Stimulated activated CD4-positive, alpha-beta T cell treated with anti-CD3 and anti-CD28 coated beads, Interleukin-15, amount 100 ng/mL, for 24 hours (primary cell): ENCODE data around the gene WT1.

Source experiments
- DNase-seq: peaks from one replicate; pipeline ENCODE4 v3.0.0-alpha.2; 2020

Gene WT1

DNA sequence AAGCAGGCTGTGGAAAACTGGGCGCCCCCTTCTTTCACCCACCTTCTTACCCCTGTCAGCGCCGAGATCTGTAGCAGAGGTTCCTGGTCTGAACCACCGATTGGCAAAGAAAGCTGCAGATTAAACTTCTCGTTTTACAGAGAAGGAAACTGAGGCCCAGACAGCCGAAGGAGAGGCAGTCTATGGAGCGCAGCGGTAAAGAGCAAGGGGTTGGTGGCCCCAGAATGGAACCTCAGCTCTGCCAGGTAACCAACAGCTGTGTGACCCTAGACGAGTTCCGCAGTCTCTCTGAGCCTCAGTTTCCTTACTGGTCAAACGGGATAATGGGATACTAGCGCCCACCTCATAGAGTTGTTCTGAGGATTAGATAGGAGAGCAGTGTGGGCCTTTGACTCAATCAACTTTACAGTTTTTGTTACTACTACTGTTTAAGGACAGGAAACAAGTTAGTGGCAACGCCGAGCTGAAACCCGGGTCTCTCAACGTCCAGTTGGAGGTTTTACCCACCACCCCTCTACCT lies 3.1 kb upstream of the WT1 start:
- DNase-seq, result no peak

DNA sequence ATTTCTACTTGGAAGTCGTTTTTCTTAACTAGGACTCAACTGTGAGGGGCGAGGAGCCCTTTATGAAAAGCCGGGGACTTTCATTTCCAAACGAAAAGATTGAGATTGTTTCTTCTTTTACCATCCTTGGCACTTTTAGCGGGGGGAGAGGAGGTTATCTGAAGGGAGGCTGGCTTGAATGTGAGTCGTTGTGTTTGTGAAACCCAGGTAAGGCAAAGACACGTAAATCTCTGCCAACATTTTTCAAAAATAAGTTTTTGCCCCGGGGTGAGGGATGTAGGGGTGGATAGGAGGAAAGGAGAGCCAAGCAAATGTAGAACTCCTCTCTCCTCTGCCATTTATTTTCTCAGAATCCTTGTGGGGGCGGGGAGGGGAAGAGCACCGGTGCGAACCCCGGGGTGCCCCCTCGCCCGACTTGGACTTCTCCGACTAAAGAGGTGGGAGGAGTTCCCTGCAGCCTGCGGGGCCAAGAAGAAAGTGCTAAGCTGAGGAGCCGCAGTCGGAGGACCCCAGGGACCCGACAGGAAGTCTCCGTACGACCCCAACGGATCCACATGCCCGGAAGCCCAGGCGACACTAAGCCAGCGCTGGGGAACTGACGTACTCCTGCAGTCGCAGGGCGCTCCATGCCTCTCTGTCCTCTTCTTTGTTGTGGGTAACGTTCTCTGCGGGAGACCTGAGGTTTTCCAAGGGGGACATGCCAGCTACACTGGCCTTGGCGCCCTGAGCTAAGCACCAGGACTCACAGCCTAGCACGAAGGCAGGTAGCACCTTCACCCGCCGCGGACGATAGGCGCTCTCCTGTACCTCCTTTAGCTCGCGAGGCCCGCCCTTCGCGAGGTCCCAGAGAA lies 2.4 kb upstream of the WT1 start:
- DNase-seq, result no peak

- DNase-seq, result no peak
Measured at GRCh38 chr11:32436751-32437494, 1.6 kb upstream of the WT1 start.

DNA sequence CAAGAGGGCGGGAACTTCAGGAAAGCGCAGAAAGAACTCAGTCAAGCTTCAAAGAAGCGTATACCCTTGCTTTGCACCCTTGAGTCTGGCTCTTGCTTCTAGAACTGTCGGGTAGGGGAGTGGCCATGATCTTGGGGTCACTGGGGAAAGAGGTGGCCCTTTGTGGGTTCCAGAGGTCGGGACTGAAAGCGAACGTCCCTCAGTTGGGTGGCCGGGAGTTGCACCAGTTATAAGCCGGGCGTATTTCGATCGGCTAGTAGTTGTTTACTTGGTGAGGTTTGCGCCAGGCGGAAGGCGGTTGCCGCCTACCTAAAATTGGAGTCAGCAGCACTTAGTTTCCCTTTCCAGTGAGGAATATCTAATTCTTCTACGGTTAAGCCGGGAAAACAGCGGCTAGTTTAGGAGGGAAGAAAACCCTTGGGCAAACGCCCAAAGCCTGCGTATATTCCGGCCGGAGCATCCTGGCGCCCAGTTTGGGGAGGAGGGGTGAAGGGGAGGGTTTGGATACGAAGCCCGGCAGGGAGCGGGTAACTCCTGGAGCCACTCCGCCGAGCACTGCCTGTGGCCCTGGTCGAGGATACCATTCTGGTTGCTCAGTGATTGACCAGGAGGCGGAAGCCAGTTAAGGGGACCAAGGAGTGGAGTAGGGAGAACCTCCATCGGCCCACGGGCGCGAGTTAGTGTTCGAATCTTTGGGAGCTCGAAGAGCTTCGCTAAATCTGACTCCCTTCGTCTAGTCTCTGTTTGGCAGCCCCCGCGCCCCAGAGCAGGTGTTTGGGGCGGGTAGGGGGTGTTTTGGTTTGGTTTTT lies 807 bp upstream of the WT1 start:
- DNase-seq, result no peak

DNA sequence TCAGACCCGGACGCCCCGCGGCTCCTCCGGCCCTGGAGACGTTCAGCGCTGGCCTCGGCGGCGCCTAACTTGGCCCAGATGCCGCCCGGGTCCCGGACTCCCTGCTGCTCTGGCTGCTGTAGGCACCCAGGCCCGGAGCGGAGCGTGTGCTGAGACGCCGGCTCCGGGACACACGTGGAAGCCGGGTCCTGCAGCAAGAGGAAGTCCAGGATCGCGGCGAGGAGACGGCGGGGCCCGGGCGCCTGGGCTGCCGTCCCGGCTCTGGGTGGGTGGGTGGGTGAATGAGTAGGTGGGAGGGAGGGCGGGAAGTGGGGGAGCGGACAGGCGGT lies 223 bp downstream of the WT1 start:
- DNase-seq, result no peak

DNA sequence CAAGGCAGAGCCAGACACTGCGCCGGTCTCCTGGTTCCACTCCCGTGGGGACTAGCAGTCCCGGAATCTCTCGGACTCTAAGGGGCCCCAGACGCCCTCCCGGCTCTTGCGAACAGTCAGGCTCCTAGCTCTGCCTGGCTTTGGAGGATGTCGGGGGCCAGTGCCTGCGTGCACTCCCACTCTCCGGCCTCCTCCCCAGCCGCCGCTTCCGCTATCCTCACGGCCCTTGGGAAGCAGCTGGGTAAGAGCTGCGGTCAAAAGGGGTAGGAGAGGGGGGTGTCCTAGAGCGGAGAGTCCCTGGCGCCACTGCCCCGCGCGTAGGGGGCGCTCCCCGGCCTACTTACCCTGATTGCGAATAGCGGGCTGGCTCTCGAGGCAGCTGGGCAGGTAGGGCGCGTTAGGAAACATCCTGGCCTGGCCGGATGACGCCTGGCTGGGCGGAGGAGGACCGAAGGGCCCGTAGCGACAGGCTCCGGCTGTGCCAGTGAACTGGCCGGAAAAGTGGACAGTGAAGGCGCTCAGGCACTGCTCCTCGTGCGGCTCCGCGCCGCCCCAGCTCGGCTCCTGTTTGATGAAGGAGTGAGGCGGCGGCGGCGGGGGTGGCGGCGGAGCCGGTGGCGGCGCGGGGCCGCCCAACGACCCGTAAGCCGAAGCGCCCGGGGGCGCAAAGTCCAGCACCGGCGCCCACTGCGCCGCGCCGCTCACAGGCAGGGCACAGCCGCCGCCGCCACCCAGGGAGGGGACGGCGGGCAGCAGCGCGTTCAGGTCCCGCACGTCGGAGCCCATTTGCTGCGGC lies 785 bp downstream of the WT1 start:
- DNase-seq, result no peak

- no peak for DNase-seq
Measured at GRCh38 chr11:32433914-32434355, 1.4 kb downstream of the WT1 start.

GRCh38 chr11:32433101-32433913 lies 2.0 kb downstream of the WT1 start:
- no peak for DNase-seq

DNA sequence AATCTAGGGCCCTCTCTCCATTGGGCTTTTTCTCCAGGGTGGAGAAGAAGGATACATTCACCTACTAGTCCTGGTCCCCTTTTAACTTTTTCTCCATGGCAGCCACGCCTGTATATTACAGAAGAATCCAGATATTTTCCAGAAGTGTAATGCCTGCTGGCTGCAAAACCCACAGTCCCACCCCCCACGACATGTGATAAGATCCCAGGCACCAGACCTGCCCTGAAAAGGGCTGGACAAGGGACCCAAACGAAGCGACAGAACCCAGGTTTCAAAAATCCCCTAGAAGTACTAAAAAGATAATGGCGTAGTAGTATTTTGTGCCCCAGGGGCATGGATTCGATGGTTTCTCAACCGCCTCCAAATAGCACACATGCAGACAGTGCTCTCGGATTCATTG lies 2.8 kb downstream of the WT1 start:
- DNase-seq, result no peak

- DNase-seq, result no peak
Measured at GRCh38 chr11:32430568-32431381, 4.6 kb downstream of the WT1 start.

DNA sequence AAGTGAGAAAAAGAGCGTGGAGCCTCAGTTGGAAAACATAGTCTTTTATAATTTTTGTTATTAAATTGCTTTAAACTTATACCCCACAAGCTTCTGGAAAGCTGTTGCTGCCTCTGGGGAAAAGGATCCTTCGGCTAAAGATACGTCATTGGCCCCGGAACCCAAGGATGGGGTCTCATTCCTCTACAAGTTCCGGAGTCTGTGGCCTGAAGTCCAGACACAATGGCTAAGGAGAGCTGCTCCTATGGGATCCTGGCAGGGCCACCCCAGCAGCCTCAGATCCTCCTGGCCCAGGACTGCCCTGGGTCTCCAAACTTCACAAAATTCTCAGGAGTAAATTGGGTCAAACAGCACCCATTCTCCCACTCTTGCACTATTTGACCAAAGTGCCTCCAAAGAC lies 5.9 kb downstream of the WT1 start:
- DNase-seq, result no peak

DNA sequence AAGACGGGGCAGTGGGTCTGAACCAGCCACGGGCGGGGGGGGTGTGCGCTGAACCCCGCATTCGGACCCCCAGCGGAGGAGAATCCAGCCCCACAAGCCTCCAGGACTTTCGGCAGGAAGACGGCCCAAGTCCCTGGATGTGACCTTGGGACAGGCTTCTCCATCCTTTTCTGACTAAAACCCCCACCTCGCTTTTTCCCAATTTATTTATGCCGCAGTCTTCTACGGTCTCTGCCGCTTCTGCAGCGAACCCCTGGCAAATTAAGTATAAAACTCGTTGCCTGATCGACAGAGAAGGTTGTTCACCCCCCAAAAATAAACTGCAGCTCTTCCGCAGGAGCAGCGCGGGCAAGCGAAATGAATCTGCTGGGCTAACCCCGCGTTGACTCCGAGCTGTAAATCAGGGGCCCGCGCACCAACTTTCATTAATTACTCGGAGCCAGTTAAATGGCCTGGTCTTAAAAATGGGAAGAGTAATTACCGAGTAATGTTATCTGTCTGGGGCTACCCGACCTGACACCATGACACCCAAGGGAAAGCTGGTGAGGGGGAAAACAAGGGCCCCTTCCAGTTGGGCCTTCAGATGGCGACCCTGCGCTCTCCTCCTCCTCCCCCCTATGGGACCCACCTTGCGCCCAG lies 6.6 kb downstream of the WT1 start:
- no peak for DNase-seq

DNA sequence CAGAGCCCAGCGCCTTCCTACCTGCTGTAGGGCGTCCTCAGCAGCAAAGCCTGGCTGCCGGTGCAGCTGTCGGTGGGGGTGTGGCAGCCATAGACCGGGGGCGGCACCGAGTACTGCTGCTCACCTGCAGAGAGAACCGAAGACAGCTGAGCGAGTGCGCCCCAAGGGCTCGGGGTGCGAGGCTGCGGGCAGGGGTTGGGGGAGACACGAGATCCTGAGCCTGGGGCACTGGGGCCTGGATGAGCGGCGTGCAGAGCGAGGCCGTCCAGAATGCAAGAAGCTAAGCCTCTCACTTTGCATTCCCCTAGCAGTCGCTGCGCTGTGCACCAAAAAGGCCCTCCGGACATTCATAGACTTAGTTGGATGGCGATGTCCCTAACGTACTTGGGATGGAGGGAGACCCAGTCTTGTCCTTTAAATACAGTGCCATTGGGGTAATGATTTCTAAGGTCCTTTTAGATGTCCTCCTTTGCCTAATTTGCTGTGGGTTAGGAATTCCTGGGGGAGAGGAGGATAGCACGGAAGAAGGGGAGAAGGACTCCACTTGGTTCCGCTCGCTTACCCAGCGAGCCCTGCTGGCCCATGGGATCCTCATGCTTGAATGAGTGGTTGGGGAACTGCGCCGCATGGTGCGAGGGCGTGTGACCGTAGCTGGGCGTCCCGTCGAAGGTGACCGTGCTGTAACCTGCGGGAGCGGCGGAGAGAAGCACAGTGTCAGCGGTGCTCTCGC lies 7.2 kb downstream of the WT1 start:
- no peak for DNase-seq

DNA sequence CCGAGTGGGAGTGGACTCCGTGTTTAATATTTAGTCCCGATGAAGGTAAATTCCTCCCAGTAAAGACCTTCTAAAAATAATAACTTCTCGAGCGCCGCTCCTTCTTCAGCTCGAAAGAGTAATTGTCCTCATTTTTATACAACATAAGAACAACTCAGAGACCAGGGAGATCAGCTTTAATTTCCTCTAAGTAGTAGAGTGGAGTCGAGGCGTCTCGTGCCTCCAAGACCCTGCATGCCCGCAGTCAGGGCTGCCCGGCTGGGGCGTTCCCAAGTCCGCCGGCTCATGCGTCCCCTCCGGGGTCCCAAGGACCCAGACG lies 7.8 kb downstream of the WT1 start:
- DNase-seq, result no peak

- no peak for DNase-seq
Measured at GRCh38 chr11:32426819-32427615, 8.3 kb downstream of the WT1 start.

GRCh38 chr11:32426192-32426591 lies 9.1 kb downstream of the WT1 start:
- no peak for DNase-seq

DNA sequence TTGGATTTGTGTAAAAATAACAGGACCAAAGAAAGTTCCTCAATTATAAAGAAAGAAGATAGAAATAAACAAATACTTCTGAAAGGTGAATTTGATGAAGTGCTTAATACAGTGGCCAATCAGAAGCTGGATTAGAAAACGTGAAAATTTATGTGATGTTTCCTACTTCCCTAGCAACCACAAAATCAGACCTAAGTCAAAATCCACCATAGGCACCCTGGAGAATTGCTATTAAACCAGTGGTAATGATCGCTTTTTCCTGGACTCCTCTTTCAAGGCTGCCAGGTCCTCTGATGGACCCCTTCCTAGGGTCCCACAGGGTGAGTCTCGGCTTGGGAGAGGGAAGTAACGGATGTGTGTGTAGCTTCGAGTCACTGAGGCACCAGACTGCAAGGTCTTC lies 9.6 kb downstream of the WT1 start:
- no peak for DNase-seq

DNA sequence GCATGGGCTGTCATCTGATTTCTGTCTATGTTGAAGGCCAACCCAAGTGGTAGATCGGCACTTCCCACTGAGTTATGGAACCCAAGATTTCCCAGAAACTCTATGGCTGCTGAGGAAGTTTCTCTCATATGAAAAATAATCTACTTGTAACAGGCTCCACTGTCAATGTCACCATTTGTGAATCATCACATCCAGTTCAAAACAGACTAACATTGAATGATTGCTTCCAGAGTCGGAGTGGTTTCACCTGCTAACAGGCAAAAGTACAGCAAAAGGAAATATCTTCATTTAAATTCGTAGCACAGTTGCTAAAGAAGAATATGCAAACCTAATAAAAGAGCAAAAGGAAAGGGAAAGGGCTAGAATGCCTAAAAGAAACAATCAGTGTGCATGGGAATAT lies 12.8 kb downstream of the WT1 start:
- no peak for DNase-seq

DNA sequence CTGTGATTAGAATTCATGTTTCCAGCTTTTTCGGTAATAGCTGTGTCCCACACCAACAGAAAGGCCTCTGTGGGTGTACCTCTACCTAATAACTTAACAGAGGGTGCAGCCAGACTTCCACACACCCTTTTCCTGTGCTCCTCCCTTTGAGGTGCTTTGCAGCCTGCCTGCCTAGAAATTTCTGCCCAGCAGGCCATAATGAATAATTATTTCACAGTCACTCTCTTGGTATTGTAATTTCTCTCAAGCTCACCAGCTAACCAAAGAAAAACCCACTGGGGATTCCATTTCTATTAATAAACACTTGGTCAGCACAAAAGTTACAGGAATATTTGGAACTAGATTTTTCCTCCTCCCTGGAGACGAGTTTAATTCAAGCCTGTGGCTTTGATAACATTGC lies 13.3 kb downstream of the WT1 start:
- DNase-seq, result no peak
